Right atrium auricular region (tissue), 2 donors: Measurements from ENCODE around the gene DSTYK. TPM values are rescaled to one million over a fixed set of nuclear protein-coding genes. Genes with fewer than 3 reads are reported as not detected.

Experiments used
- DNase-seq: peaks from one replicate; pipeline ENCODE4 v3.0.0-alpha.2; 2019; ENCODE audit warnings: low spot score
- H3K27ac ChIP-seq, 2 donors: fragments of 200-600 bp; sonication (generic); 1 replicate in 1 of 2; 2 replicates in 1 of 2; pipeline ENCODE4 v1.5.1; 2016 to 2019
- H3K27me3 ChIP-seq, 2 donors: fragments of 200-600 bp; sonication (generic); one replicate each; pipeline versions ENCODE4 v1.5.1 to v1.6.0; 2017 to 2019
- H3K36me3 ChIP-seq: fragments of 200-600 bp; sonication (generic); one replicate; pipeline ENCODE4 v1.5.1; 2016
- H3K4me1 ChIP-seq, 2 donors: fragments of 200-600 bp; sonication (generic); one replicate each; pipeline versions ENCODE4 v1.5.1 to v1.6.0; 2017 to 2019
- H3K4me3 ChIP-seq, 2 donors: fragments of 200-600 bp; sonication (generic); 1 replicate in 1 of 2; 2 replicates in 1 of 2; pipeline ENCODE4 v1.5.1; 2017 to 2019; ENCODE audit warnings: mild to moderate bottlenecking in 1 of 2, moderate library complexity in 1 of 2
- H3K9me3 ChIP-seq, 2 donors: fragments of 200-600 bp; sonication (generic); one replicate each; pipeline ENCODE4 v1.5.1; 2019
- CTCF ChIP-seq, 2 donors: fragments of 200-600 bp; sonication (generic); IDR thresholded peaks; one replicate each; pipeline ENCODE4 v1.5.1; 2019; ENCODE audit warnings: antibody characterized with exemption in 2 of 2
- total RNA-seq, 2 donors: library from RNA; depleted of rRNA; stranded (reverse); fragments of >200 nt; gene quantifications; one replicate each; pipeline ENCODE4 v1.1.0, GENCODE V29; 2016

Gene DSTYK
- total RNA-seq, 2 donors from 2014 or later, result 6.7 to 8.9 TPM

GRCh38 chr1:205245096-205245495 lies 33.6 kb upstream of the DSTYK start:
- no peak for TF ChIP-seq CTCF (IDR thresholded peaks at IDR 0.05)
- H3K9me3 ChIP-seq, result no peaks in the 10 kb centered on the region
- H3K27me3 ChIP-seq, result no peaks in the 10 kb centered on the region
- H3K36me3 ChIP-seq, result peaks cover 8% of the 10 kb centered on the region
- H3K27ac ChIP-seq, result no peak overlapping the region
- no peak for DNase-seq
- peaks cover 0 to 44% of the 10 kb centered on the region in 2 donors for H3K4me1 ChIP-seq
- H3K4me3 ChIP-seq, result no peak overlapping the region

GRCh38 chr1:205244384-205244783 lies 32.9 kb upstream of the DSTYK start:
- Histone ChIP-seq H3K27me3 (no peaks in the 10 kb centered on the region), H3K9me3 (no peaks in the 10 kb centered on the region), H3K4me3 (no peak overlapping the region), H3K36me3 (peaks cover 8% of the 10 kb centered on the region), H3K27ac (no peak overlapping the region), H3K4me1 (peaks cover 0 to 42% of the 10 kb centered on the region in 2 donors)
- no peak for TF ChIP-seq CTCF (IDR thresholded peaks at IDR 0.05)
- no peak for DNase-seq

- H3K4me3 ChIP-seq, result no peak overlapping the region
- DNase-seq, result no peak
- no peak overlapping the region for H3K27ac ChIP-seq
- H3K9me3 ChIP-seq, result no peaks in the 10 kb centered on the region
- H3K4me1 ChIP-seq, result peaks cover 0 to 41% of the 10 kb centered on the region in 2 donors
- no peaks in the 10 kb centered on the region for H3K27me3 ChIP-seq
- peaks cover 8% of the 10 kb centered on the region for H3K36me3 ChIP-seq
- no peak for TF ChIP-seq CTCF (IDR thresholded peaks at IDR 0.05)
Measured at GRCh38 chr1:205243350-205244191, 32.1 kb upstream of the DSTYK start.

- no peak overlapping the region for H3K4me3 ChIP-seq
- H3K27ac ChIP-seq, result no peak overlapping the region
- peaks cover 8% of the 10 kb centered on the region for H3K36me3 ChIP-seq
- H3K9me3 ChIP-seq, result no peaks in the 10 kb centered on the region
- no peaks in the 10 kb centered on the region for H3K27me3 ChIP-seq
- H3K4me1 ChIP-seq, result peaks cover 0 to 39% of the 10 kb centered on the region in 2 donors
- TF ChIP-seq CTCF (IDR thresholded peaks at IDR 0.05), result no peak
- no peak for DNase-seq
Measured at GRCh38 chr1:205241366-205242030, 30.0 kb upstream of the DSTYK start.

- H3K27ac ChIP-seq, result no peak overlapping the region
- H3K4me1 ChIP-seq, result peaks cover 0 to 46% of the 10 kb centered on the region in 2 donors
- no peaks in the 10 kb centered on the region for H3K9me3 ChIP-seq
- TF ChIP-seq CTCF (IDR thresholded peaks at IDR 0.05), result no peak
- H3K36me3 ChIP-seq, result peaks cover 8% of the 10 kb centered on the region
- no peak for DNase-seq
- no peaks in the 10 kb centered on the region for H3K27me3 ChIP-seq
- H3K4me3 ChIP-seq, result no peak overlapping the region
Measured at GRCh38 chr1:205240569-205240968, 29.1 kb upstream of the DSTYK start.
